Activated CD4-positive, alpha-beta T cell treated with anti-CD3 and anti-CD28 coated beads for 24 hours (primary cell): Measurements from ENCODE around the gene CDC25A.
"Not testable (repeated sequence)": the region's sequence is repeated elsewhere in the genome, so short reads cannot be mapped to it uniquely, and the experiment has no call there.

Experiments
- DNase-seq, 2 donors: peaks; one replicate each; pipeline ENCODE4 v3.0.0-alpha.2; 2020; ENCODE audit warnings: low read depth in 2 of 2

The CDC25A gene

GRCh38 chr3:48141604-48142137 is 46.5 kb downstream of the CDC25A start:
- no peak for DNase-seq

GRCh38 chr3:48140936-48141603 is 47.1 kb downstream of the CDC25A start:
- no peak for DNase-seq

GRCh38 chr3:48140336-48140757 is 47.9 kb downstream of the CDC25A start:
- DNase-seq: no peak

GRCh38 chr3:48137425-48137999 is 50.7 kb downstream of the CDC25A start:
- no peak for DNase-seq

- no peak for DNase-seq
Observed at GRCh38 chr3:48135552-48136495, 52.4 kb downstream of the CDC25A start.

- DNase-seq: no peak
Observed at GRCh38 chr3:48130321-48130904, 57.8 kb downstream of the CDC25A start.

GRCh38 chr3:48129921-48130320 is 58.3 kb downstream of the CDC25A start:
- DNase-seq: no peak

GRCh38 chr3:48128774-48129173 is 59.4 kb downstream of the CDC25A start:
- no peak for DNase-seq

GRCh38 chr3:48125886-48126622 is 62.2 kb downstream of the CDC25A start:
- DNase-seq: no peak

- no peak for DNase-seq
Observed at GRCh38 chr3:48125013-48125705, 63.1 kb downstream of the CDC25A start.

GRCh38 chr3:48123346-48123745 is 64.9 kb downstream of the CDC25A start:
- no peak for DNase-seq

GRCh38 chr3:48122504-48122903 is 65.7 kb downstream of the CDC25A start:
- DNase-seq: no peak

- no peak for DNase-seq
Observed at GRCh38 chr3:48120223-48120622, 68.0 kb downstream of the CDC25A start.

GRCh38 chr3:48119505-48120193 is 68.6 kb downstream of the CDC25A start:
- no peak for DNase-seq

- DNase-seq: no peak
Observed at GRCh38 chr3:48118928-48119327, 69.3 kb downstream of the CDC25A start.

- no peak for DNase-seq
Observed at GRCh38 chr3:48118322-48118721, 69.9 kb downstream of the CDC25A start.

- no peak for DNase-seq
Observed at GRCh38 chr3:48112813-48113212, 75.4 kb downstream of the CDC25A start.

- DNase-seq: not testable (repeated sequence)
Observed at GRCh38 chr3:48112108-48112791, 76.0 kb downstream of the CDC25A start.

- DNase-seq: no peak
Observed at GRCh38 chr3:48110463-48110862, 77.8 kb downstream of the CDC25A start.
